AG08396 (cell line): ENCODE data around the gene GPANK1.

Experiments
- DNase-seq: peaks from one replicate; pipeline ENCODE4 v3.0.0; 2012; ENCODE audit warnings: low spot score, mixed read lengths

GPANK1 gene

GRCh38 chr6:31691078-31691463 is 26.3 kb upstream of the GPANK1 start:
- no peak for DNase-seq

- no peak for DNase-seq
These were observed 25.7 kb upstream of the GPANK1 start for GRCh38 chr6:31690231-31691077.

GRCh38 chr6:31689249-31690110 is 24.7 kb upstream of the GPANK1 start:
- no peak for DNase-seq

GRCh38 chr6:31687860-31688693 is 23.3 kb upstream of the GPANK1 start:
- DNase-seq = no peak

- no peak for DNase-seq
These were observed 22.5 kb upstream of the GPANK1 start for GRCh38 chr6:31687321-31687720.

GRCh38 chr6:31686483-31686882 is 21.7 kb upstream of the GPANK1 start:
- no peak for DNase-seq

- DNase-seq = no peak
These were observed 18.8 kb upstream of the GPANK1 start for GRCh38 chr6:31683591-31683990.

GRCh38 chr6:31681135-31681671 is 16.4 kb upstream of the GPANK1 start:
- peak; percentile 57 for DNase-seq

- DNase-seq = peak; percentile 90
These were observed 15.7 kb upstream of the GPANK1 start, which contains the start of gene LY6G5C for GRCh38 chr6:31680226-31681134. TSS of gene LY6G5C (minus strand) at chr6:31681067. CDS start at chr6:31680373, 694 bp downstream.

- no peak for DNase-seq
These were observed 13.2 kb upstream of the GPANK1 start for GRCh38 chr6:31677955-31678354.

GRCh38 chr6:31676904-31677303 is 12.1 kb upstream of the GPANK1 start:
- DNase-seq = no peak

GRCh38 chr6:31676322-31676903 is 11.6 kb upstream of the GPANK1 start:
- no peak for DNase-seq

- no peak for DNase-seq
These were observed 4.9 kb upstream of the GPANK1 start, which contains the start of gene LY6G5B for GRCh38 chr6:31669676-31670075. TSS of gene LY6G5B (plus strand) at chr6:31669976. CDS start at chr6:31670951, 975 bp downstream.

- DNase-seq = no peak
These were observed 1.7 kb upstream of the GPANK1 start for GRCh38 chr6:31666337-31666965.

GRCh38 chr6:31665501-31666336 is 922 bp upstream of the GPANK1 start, which contains the start of gene CSNK2B:
TSS of gene CSNK2B (plus strand) at chr6:31666080. CDS start at chr6:31666832, 752 bp downstream.
- peak; percentile 95 for DNase-seq

- DNase-seq = peak; percentile 82
These were observed 622 bp downstream of the GPANK1 start for GRCh38 chr6:31663961-31664789.

GRCh38 chr6:31663126-31663960 is 1.5 kb downstream of the GPANK1 start:
- peak; percentile 36 for DNase-seq
